ENCODE data around the gene YRDC. TPM values are rescaled to one million over a fixed set of nuclear protein-coding genes. Genes with fewer than 3 reads are reported as not detected.

YRDC gene
- total RNA-seq, 1 experiment from 2014 or later = 24.6 TPM

- TF ChIP-seq ARID4B (CRISPR knock-in tag; IDR thresholded peaks at IDR 0.05; ENCODE audit: borderline replicate concordance) (peak; percentile 99), FOXP4 (CRISPR knock-in tag; IDR thresholded peaks at IDR 0.05) (peak; percentile 99), ZNF512 (CRISPR knock-in tag; IDR thresholded peaks at IDR 0.05; ENCODE audit: borderline replicate concordance) (0 out of 2 replicates have a peak, but pooled peaks have one; percentile 80), ZNF317 (CRISPR knock-in tag; IDR thresholded peaks at IDR 0.05; ENCODE audit: borderline replicate concordance, low read depth) (peak; percentile 54; the same call in 1 of the 2 replicates), E2F5 (CRISPR knock-in tag; IDR thresholded peaks at IDR 0.05) (peak; percentile 73; the same call in 1 of the 2 replicates), ZNF425 (CRISPR knock-in tag; conservative IDR thresholded peaks at IDR 0.05) (no peak)
- TF ChIP-seq, protein P1, sequence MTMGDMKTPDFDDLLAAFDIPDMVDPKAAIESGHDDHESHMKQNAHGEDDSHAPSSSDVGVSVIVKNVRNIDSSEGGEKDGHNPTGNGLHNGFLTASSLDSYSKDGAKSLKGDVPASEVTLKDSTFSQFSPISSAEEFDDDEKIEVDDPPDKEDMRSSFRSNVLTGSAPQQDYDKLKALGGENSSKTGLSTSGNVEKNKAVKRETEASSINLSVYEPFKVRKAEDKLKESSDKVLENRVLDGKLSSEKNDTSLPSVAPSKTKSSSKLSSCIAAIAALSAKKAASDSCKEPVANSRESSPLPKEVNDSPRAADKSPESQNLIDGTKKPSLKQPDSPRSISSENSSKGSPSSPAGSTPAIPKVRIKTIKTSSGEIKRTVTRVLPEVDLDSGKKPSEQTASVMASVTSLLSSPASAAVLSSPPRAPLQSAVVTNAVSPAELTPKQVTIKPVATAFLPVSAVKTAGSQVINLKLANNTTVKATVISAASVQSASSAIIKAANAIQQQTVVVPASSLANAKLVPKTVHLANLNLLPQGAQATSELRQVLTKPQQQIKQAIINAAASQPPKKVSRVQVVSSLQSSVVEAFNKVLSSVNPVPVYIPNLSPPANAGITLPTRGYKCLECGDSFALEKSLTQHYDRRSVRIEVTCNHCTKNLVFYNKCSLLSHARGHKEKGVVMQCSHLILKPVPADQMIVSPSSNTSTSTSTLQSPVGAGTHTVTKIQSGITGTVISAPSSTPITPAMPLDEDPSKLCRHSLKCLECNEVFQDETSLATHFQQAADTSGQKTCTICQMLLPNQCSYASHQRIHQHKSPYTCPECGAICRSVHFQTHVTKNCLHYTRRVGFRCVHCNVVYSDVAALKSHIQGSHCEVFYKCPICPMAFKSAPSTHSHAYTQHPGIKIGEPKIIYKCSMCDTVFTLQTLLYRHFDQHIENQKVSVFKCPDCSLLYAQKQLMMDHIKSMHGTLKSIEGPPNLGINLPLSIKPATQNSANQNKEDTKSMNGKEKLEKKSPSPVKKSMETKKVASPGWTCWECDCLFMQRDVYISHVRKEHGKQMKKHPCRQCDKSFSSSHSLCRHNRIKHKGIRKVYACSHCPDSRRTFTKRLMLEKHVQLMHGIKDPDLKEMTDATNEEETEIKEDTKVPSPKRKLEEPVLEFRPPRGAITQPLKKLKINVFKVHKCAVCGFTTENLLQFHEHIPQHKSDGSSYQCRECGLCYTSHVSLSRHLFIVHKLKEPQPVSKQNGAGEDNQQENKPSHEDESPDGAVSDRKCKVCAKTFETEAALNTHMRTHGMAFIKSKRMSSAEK (CRISPR knock-in tag; IDR thresholded peaks at IDR 0.05; ENCODE audit: borderline replicate concordance) = 0 out of 2 replicates have a peak, but pooled peaks have one; percentile 33
- TF ChIP-seq, protein P2, sequence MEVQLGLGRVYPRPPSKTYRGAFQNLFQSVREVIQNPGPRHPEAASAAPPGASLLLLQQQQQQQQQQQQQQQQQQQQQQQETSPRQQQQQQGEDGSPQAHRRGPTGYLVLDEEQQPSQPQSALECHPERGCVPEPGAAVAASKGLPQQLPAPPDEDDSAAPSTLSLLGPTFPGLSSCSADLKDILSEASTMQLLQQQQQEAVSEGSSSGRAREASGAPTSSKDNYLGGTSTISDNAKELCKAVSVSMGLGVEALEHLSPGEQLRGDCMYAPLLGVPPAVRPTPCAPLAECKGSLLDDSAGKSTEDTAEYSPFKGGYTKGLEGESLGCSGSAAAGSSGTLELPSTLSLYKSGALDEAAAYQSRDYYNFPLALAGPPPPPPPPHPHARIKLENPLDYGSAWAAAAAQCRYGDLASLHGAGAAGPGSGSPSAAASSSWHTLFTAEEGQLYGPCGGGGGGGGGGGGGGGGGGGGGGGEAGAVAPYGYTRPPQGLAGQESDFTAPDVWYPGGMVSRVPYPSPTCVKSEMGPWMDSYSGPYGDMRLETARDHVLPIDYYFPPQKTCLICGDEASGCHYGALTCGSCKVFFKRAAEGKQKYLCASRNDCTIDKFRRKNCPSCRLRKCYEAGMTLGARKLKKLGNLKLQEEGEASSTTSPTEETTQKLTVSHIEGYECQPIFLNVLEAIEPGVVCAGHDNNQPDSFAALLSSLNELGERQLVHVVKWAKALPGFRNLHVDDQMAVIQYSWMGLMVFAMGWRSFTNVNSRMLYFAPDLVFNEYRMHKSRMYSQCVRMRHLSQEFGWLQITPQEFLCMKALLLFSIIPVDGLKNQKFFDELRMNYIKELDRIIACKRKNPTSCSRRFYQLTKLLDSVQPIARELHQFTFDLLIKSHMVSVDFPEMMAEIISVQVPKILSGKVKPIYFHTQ (CRISPR knock-in tag; IDR thresholded peaks at IDR 0.05) = no peak
- TF ChIP-seq, protein P3, sequence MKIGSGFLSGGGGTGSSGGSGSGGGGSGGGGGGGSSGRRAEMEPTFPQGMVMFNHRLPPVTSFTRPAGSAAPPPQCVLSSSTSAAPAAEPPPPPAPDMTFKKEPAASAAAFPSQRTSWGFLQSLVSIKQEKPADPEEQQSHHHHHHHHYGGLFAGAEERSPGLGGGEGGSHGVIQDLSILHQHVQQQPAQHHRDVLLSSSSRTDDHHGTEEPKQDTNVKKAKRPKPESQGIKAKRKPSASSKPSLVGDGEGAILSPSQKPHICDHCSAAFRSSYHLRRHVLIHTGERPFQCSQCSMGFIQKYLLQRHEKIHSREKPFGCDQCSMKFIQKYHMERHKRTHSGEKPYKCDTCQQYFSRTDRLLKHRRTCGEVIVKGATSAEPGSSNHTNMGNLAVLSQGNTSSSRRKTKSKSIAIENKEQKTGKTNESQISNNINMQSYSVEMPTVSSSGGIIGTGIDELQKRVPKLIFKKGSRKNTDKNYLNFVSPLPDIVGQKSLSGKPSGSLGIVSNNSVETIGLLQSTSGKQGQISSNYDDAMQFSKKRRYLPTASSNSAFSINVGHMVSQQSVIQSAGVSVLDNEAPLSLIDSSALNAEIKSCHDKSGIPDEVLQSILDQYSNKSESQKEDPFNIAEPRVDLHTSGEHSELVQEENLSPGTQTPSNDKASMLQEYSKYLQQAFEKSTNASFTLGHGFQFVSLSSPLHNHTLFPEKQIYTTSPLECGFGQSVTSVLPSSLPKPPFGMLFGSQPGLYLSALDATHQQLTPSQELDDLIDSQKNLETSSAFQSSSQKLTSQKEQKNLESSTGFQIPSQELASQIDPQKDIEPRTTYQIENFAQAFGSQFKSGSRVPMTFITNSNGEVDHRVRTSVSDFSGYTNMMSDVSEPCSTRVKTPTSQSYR (CRISPR knock-in tag; IDR thresholded peaks at IDR 0.05) = peak; percentile 95
- TF ChIP-seq, protein P4, sequence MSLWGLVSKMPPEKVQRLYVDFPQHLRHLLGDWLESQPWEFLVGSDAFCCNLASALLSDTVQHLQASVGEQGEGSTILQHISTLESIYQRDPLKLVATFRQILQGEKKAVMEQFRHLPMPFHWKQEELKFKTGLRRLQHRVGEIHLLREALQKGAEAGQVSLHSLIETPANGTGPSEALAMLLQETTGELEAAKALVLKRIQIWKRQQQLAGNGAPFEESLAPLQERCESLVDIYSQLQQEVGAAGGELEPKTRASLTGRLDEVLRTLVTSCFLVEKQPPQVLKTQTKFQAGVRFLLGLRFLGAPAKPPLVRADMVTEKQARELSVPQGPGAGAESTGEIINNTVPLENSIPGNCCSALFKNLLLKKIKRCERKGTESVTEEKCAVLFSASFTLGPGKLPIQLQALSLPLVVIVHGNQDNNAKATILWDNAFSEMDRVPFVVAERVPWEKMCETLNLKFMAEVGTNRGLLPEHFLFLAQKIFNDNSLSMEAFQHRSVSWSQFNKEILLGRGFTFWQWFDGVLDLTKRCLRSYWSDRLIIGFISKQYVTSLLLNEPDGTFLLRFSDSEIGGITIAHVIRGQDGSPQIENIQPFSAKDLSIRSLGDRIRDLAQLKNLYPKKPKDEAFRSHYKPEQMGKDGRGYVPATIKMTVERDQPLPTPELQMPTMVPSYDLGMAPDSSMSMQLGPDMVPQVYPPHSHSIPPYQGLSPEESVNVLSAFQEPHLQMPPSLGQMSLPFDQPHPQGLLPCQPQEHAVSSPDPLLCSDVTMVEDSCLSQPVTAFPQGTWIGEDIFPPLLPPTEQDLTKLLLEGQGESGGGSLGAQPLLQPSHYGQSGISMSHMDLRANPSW (CRISPR knock-in tag; conservative IDR thresholded peaks at IDR 0.05; ENCODE audit: low read depth) = no peak
These were observed 12.5 kb downstream of the YRDC start (continued) for GRCh38 chr1:37795340-37796125.
